ENCODE measurements around the gene MAPT.

- TF ChIP-seq CTCF (IDR thresholded peaks at IDR 0.05; ENCODE audit: insufficient read depth, low read depth, low read length) (no peak), EZH2 (IDR thresholded peaks at IDR 0.05; ENCODE audit: insufficient read depth, low read length) (no peak)
Observed at GRCh38 chr17:45956090-45956489, 61.7 kb downstream of the MAPT start.

Data from astrocyte (in vitro differentiated cells and primary cell).